Astrocyte of the cerebellum (primary cell): ENCODE measurements around the gene GIMD1.
"Not testable (repeated sequence)": the region's sequence is repeated elsewhere in the genome, so short reads cannot be mapped to it uniquely, and the experiment has no call there.

Source experiments
- DNase-seq: peaks from one replicate; pipeline ENCODE4 v3.0.0-alpha.2; 2011; ENCODE audit warnings: low read depth
- H3K4me3 ChIP-seq: 2 replicates; pipeline ENCODE4 v1.5.1; 2011; ENCODE audit warnings: mild to moderate bottlenecking, low read depth, low read length, moderate library complexity
- CTCF ChIP-seq: IDR thresholded peaks from 2 replicates; pipeline ENCODE4 v1.5.1; 2012; ENCODE audit warnings: low read length, low read depth, moderate library complexity, mild to moderate bottlenecking; ENCODE audit errors: missing control alignments
- in situ Hi-C: cut with HindIII; loops from 2 replicates; pipeline ENCODE4 v1.10.0; 2017; ENCODE audit warnings: low sequenced_read_pairs

Gene GIMD1

GRCh38 chr4:106368678-106369077, at the start of gene GIMD1:
TSS of gene GIMD1 (minus strand) at chr4:106368778. CDS start at chr4:106367435, 1,343 bp downstream.
- TF ChIP-seq CTCF = no peak
- no peak within 1 kb of the TSS for H3K4me3 ChIP-seq
- in situ Hi-C loops = no loop called here
- DNase-seq = no peak

- no peak for DNase-seq
- H3K4me3 ChIP-seq = no peak overlapping the region
- in situ Hi-C loops = no loop called here
- TF ChIP-seq CTCF = no peak
These were observed 45.8 kb upstream of the GIMD1 start for GRCh38 chr4:106414366-106414765.

- DNase-seq = no peak
- no peak overlapping the region for H3K4me3 ChIP-seq
- in situ Hi-C loops = no loop called here
- no peak for TF ChIP-seq CTCF
These were observed 41.6 kb upstream of the GIMD1 start for GRCh38 chr4:106409901-106410889.

- in situ Hi-C loops = not testable (repeated sequence)
These were observed 39.4 kb upstream of the GIMD1 start for GRCh38 chr4:106408004-106408403.

GRCh38 chr4:106401157-106401556, 32.6 kb upstream of the GIMD1 start:
- no peak for DNase-seq
- TF ChIP-seq CTCF = no peak
- in situ Hi-C loops = no loop called here
- no peak overlapping the region for H3K4me3 ChIP-seq

More at GRCh38 chr4:106408004-106408403, 39.4 kb upstream of the GIMD1 start:
- not testable (repeated sequence) for DNase-seq, H3K4me3 ChIP-seq

- DNase-seq = not testable (repeated sequence)
These were observed 30.3 kb upstream of the GIMD1 start for GRCh38 chr4:106398898-106399297.

GRCh38 chr4:106395582-106395981, 27.0 kb upstream of the GIMD1 start:
- TF ChIP-seq CTCF = no peak
- no peak for DNase-seq
- in situ Hi-C loops = no loop called here
- no peak overlapping the region for H3K4me3 ChIP-seq

More at GRCh38 chr4:106398898-106399297, 30.3 kb upstream of the GIMD1 start:
- H3K4me3 ChIP-seq, in situ Hi-C loops: not testable (repeated sequence)
